HG03469 (cell line): ENCODE measurements around the gene EMILIN1.
"Not testable (repeated sequence)": the region's sequence is repeated elsewhere in the genome, so short reads cannot be mapped to it uniquely, and the experiment has no call there.

Source experiments
- ATAC-seq: cut with Tn5 transposase; IDR thresholded peaks from one replicate; pipeline ENCODE4 v1.9.1; 2021; ENCODE audit warnings: mild to moderate bottlenecking, moderate library complexity, moderate number of reproducible peaks; ENCODE audit not compliant: unreplicated experiment

EMILIN1 gene

DNA sequence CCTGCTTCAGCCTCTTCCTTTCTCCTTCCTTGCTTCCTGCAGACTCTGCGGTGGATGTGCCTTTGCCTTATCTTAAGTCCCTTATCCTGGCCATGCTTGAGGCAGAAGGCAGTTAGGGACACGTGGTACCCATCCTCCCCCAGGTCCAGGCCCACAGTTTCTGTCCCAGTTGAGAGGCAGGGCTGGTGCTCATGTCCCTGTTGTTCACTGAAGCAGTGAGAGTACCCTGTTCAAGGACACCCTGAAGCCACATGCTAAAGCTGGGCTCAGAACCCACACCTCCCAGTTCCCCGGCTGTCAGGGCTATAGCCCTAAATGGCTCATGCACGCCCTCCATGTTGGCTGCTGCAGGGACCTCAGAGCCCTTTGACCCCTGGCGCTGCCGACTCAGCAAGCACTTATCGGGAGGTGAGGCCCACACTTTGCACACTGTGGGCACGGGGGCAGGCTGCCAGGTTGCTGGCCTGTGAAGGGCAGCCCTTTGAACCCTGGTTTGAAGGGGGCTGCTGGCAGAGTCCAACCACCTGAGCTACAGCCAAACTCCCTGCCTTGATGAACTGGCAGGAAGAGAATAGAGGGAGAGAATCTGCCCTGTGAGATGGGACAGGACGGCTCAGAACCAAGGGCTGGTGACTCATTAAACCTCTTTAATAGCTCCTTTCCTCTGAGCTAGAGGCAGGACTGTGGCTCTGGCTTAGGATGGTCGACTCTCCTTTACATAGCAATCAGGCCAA lies 14.4 kb downstream of the EMILIN1 start:
- no peak for ATAC-seq

DNA sequence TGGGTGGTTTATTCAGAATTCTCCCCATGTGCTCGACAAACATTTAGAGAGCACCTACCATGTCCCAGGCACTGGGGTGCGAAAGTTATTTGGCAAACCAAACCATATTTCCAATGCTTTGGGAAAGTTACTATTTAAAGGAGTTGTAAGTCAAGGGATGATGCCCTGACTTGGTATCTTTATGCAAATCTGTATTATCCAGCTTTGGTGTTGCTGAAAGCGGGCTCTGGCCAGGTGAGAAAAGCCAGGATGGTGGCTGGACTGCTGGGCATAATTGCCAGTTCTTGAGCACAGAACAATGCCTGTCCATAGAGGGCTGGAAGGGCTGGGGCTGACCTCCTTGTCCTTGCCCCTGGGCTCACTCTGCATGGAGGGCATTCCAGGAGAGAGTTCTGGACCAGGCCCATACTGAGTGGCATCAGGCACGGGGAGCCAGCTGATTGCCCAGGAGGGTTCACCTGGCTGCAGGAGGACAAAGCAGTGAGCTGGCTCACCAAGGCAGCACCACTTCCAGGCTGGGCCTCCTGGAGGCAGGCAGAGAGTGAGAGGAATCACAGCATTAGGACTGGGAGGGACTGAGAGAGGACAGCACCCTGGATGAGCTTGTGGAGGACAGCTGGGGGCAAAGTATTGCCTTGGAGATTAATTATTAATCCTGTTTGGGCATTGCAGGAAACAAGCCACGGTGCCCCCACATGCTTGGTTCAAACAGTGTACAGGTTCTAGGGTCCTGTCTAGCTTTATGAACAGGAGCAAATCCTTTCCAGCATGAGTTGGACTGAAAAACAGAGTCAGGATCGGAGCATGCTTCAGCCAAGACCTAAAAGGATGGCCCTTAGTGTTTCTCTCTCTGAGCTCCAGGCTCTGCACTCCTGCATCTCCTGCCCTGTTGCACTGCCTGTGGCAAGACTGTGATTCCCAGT lies 15.3 kb downstream of the EMILIN1 start:
- no peak for ATAC-seq

DNA sequence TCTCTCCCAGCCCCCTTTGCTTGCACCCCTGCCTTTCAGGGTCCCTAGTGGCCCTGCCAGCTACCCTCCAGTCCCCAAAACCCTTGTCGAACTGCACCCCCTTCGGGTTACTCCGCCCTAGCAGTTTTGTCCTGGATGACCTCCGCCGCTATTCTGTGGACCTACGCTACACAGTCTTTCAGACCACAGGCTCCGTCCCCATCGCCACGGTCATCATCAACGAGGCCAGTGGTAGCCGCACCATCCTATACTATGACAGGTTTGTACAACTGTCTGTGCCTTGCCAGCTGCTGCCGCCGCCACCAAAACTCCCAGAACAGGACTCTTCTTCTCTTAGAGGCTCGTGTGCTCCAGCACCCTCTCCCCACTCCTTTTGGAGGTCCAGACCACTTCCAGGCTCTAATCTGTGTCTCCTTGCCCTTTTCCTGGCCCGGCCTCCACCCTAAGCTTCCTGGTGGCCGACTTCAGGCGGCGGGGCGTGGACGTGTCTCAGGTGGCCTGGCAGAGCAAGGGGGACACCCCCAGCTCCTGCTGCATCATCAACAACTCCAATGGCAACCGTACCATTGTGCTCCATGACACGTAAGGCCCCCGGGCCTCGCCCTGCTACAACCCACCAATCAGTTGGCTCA lies 16.1 kb downstream of the EMILIN1 start:
- no peak for ATAC-seq

DNA sequence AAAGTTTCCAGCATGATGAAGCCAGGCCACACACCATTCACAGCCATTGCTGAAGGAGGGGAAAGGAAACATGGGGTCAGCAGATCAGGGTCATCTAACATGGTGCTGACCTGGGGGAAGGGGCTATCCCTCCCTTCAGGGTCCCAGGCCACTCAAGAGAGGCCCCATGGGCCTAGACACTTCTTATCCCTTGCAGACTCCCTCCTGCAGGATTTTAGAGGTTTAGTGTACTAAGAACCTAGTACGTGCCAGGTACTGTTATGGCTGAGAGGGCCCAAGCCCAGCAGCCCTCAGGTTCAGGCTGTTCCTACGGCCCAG lies 17.0 kb downstream of the EMILIN1 start:
- ATAC-seq, result no peak

DNA sequence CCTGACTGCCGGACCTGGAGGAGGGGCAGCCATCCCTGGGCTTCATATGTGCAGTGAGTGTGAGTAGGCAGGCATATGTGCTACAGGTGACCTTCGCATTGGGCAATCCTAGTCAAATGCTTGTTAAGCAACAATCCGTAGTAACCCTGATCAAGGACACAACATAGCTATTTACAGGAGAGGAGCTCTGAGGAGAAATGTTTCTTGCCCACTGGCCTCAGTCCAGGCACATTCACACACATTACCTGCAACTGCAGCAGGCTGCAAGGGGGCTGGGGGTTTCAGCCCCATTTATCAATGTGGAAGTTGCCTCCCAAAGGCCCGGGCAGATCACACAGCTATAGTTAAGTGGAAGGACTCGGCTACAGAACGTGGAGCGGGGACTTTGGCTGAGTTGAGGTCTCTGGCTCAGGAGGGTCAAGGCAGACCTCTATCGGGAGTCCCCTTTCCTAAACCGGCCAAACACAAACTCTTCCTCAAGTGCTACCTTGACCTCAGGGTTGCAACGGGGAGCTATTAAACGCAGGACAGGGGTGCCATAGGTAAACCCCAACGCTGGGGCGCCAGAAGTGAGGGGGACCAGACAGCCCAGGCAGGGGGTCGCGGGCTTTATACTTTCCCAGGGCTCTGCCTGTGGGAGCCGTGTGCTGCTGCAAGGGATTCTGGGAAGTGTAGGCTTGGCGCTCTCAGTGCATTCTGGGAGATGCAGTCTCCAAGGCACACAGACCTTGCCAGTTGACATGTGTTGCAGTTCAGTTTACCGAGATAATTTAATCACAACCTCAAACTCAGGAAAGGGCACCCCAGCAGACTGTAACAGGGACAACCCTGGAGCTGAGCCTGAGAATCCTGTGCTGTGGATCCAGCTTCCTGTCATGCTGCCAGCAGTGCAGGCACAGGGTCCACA lies 17.6 kb downstream of the EMILIN1 start:
- ATAC-seq, result no peak

DNA sequence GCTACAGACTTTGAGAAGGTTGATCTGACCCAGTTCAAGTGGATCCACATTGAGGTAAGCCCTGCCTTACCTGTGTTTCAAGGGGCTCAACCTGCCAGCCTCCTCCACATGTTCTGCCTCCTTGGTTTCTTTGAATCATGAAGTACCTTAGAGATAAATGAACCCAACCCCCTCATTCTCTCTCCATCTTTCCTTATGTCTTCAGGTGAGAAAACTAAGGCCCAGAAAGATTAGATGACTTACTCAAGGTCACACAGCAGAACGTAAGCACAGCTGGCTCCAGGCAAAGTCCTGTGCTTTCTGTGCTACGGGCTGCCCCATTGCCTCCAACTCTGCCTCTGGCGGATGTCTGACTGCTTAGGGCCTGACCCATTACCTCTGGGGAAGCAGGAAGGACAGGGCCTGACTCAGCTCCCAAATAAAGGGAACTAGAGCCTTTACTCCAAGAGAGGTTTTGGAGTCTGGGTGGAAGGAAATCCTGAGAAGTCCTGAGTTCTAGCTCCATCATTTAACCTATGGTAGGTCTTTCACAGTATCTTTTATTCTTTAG lies 18.4 kb downstream of the EMILIN1 start:
- no peak for ATAC-seq

DNA sequence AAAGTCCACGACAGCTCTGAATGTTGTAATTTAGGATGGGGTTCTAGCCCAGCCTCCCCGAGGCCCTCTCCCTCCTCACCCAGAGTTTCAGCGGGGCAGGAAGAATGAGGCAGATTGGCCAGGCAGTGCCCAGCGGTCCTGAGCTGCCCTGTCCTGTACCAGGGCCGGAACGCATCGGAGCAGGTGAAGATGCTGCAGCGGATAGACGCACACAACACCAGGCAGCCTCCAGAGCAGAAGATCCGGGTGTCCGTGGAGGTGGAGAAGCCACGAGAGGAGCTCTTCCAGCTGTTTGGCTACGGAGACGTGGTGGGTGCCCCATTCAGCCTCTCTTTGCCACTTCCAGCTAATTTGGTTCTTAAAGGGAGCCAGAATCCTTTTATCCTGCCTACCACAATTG lies 18.9 kb downstream of the EMILIN1 start:
- ATAC-seq, result no peak

DNA sequence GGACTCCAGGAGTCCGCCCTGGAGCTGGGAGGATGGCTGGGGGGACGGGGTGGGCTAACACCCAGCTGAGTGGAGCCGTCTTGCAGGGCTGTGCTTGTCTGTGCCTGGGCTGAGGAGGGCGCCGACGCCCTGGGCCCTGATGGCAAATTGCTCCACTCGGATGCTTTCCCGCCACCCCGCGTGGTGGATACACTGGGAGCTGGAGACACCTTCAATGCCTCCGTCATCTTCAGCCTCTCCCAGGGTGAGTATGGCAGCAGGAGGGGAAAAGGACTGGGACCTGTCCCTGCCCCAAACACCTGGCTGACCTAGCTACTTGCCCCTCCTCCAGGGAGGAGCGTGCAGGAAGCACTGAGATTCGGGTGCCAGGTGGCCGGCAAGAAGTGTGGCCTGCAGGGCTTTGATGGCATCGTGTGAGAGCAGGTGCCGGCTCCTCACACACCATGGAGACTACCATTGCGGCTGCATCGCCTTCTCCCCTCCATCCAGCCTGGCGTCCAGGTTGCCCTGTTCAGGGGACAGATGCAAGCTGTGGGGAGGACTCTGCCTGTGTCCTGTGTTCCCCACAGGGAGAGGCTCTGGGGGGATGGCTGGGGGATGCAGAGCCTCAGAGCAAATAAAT lies 21.0 kb downstream of the EMILIN1 start:
- no peak for ATAC-seq

DNA sequence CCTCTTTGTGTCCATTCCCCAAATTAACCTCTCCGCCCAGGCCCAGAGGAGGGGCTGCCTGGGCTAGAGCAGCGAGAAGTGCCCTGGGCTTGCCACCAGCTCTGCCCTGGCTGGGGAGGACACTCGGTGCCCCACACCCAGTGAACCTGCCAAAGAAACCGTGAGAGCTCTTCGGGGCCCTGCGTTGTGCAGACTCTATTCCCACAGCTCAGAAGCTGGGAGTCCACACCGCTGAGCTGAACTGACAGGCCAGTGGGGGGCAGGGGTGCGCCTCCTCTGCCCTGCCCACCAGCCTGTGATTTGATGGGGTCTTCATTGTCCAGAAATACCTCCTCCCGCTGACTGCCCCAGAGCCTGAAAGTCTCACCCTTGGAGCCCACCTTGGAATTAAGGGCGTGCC lies 21.6 kb downstream of the EMILIN1 start:
- ATAC-seq, result no peak

DNA sequence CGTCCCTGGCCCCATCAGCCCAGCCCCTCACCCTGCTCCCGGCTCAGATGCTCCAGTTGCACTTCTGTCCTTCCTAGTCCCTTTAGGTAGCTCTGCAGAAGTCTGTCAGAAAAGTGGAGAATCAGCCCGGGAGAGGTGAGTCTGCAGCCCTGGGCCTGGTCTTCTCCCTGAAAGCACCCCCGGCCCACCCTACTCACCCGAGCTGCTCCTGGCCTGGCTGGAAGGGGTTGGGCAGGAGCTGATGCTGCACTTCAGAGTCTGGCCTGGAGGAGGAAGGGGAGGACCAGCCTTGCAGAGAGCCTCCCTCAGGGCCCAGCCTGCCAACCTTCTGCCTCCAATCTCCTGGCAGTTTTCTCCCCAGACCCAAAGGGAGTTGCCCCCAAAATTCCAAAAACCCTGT lies 23.9 kb downstream of the EMILIN1 start:
- no peak for ATAC-seq

DNA sequence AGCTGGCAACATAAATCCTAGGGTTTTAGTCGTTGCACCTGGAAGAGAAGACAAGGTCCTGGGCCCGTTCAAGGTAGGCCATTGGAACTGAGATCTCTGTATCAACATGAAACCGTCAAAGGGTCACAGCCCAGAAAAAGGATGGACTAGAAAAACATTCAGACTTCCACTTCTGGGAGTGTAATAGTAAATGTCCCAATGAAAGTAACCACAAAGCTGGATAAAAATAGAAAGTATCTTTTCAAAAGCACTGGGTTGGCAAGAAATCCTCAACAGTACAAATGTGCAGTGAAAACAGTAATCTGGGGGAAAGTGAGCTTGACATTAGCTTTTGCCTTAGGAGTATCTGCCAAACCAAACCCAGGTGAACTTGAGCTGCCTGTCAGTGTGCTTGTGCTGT lies 27.6 kb downstream of the EMILIN1 start:
- ATAC-seq, result no peak

DNA sequence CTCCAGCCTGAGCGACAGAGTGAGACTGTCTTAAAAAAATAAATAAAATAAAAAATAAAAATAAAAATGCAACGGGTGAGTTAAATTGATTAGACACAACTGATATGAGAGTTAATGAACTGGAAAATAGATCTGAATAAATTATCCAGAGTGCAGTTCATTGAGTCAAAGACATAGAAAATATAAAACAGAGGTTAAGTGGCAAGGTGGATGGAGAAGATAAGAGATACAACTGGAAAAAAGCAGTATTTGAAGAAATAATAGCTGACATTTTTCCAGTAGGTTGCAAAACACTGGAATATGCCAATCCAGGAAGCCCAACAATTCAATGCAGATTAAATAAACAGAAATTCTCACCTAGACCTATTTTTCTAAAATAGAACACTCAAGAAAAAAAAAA lies 29.8 kb downstream of the EMILIN1 start:
- no peak for ATAC-seq

DNA sequence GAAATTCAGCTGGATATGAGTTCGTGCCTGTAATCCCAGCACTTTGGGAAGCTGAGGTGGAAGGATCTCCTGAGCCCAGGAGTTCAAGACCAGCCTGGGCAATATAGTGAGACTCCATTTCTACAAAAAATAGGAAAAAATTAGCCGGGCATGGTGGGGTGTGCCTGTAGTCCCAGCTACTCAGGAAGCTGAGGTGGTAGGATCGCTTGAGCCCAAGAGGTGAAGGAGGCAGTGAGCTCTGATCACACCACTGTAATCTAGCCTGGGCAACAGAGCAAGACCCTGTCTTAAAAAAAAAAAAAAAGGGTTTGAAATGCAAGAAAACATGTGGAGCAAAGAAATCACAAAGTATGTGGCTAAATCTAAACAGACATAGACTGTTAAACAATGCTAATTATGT lies 30.7 kb downstream of the EMILIN1 start:
- ATAC-seq, result no peak

DNA sequence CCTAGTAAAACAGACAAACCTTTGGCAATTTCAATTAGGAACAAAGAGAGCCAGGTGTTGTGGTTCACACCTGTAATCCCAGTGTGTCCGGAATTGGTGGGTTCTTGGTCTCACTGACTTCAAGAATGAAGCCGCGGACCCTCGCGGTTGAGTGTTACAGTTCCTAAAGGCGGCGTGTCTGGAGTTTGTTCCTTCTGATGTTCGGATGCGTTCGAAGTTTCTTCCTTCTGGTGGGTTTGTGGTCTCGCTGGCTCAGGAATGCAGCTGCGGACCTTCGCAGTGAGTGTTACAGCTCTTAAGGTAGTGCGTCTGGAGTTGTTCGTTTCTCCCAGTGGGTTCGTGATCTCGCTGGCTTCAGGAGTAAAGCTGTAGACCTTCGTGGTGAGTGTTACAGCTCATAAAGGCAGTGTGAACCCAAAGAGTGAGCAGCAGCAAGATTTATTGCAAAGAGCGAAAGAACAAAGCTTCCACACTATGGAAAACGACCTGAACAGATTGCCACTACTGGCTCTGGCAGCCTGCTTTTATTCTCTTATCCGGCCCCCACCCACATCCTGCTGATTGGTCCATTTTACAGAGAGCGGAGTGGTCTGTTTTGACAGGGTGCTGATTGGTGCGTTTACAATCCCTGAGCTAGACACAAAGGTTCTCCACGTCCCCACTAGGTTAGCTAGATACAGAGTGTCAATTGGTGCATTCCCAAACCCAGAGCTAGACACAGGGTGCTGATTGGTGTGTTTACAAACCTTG lies 32.4 kb downstream of the EMILIN1 start:
- not testable (repeated sequence) for ATAC-seq

DNA sequence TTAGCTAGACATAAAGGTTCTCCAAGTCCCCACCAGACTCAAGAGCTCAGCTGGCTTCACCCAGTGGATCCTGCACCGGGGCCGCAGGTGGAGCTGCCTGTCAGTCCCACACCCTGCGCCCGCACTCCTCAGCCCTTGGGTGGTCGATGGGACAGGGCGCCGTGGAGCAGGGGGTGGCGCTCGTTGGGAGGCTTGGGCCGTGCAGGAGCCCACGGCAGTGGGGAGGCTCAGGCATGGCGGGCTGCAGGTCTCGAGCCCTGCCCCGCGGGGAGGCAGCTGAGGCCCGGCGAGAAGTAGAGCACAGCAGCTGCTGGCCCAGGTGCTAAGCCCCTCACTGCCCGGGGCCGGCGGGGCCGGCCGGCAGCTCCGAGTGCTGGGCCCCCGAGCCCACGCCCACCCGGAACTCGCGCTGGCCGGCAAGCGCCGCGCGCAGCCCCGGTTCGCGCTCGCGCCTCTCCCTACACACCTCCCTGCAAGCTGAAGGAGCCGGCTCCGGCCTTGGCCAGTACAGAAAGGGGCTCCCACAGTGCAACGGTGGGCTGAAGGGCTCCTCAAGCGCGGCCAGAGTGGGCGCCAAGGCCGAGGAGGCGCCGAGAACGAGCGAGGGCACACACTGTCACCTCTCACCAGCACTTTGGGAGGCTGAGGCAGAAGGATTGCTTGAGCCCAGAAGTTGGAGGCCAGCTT lies 33.1 kb downstream of the EMILIN1 start:
- ATAC-seq, result not testable (repeated sequence)

DNA sequence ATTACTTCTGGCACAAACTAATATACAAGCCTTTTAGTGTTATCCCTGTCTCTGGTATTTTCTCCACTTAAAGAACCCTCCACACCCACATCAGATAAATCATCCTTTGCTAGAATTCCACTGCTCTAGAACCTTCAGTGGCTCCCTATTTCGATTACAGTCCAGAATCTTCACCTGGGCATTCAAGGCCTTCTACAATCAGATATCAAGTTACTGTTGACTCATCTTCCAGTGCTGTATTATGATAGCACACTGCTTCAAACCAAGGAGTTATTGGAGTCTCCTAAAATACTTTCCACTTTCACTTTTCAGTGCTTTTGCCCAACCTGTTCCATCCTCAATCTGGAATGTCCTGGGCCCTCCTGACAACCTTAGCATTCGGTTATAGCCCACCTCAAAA lies 37.1 kb downstream of the EMILIN1 start:
- ATAC-seq, result no peak

DNA sequence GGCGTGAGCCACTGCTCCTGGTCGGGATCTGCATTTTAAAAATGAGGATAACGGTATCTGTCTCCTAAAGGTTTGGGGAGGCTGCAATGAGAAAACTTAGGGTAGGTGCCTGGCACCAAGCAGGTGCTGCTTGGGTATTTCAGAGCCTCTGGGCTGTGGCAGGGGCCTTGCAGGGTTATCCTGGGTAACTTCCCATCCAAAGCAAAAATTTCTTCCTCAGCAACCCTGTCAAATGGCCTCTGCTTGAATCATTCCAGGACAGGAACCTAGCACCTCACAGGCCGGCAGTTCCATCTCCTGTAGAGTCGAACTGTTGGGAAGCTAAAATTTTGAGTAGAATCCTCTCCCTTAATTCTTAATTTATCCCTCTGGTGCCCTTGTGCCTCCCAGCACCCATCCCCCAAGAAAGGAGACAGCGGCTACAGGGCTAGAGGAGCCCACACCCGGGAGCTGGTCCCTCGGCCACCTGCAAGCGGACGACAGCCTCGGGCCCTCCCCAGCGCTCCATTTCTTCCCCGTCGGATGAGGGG lies 39.6 kb downstream of the EMILIN1 start:
- ATAC-seq, result no peak

DNA sequence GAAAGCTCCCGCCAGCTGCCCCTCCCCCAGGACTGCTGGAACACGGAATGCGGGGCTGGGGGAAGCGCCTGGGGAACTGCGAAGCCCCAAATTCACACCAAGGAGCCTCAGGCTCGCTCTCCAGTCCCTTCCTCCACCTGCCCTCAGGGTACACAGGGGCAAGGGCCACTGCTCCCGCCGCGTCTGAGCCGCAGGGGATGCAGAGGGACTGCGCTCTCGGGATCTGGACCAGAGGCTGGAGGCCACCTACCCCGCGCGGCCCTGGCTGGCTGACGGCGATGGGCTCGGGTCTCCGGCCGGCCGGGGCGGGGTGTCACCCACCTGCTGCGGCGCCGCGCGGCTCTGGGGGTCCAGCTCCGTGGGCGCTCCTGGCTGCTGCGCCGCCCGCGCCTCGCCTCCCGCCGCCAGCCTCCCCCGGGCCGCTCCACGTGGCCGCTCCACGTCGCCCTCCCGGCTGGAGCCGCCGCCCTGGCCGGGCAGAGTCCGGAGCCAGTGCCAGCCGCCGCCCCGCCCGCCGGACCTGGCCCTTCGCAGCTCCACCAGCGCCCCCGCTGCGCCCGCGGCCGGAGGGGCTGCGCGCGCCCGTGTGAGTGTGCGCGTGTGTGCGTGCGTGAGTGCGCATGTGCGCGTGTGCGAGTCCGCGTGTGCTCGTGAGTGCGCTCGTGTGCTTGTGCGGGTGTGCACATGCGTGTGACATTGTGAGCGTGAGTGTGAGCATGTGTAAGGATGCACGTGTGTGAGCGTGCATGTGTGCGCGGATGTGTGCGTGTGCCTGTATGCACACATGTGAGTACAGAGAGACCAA lies 40.3 kb downstream of the EMILIN1 start, which contains the start of gene CGREF1:
Gene CGREF1, minus strand, starts transcription at position 604 of the 805 bp plus-strand sequence. CDS start 14,762 bp downstream, outside the sequence.
- no peak for ATAC-seq
